ENCODE measurements around the gene RWDD4.

The RWDD4 gene

GRCh38 chr4:183670960-183671555 is 12.1 kb upstream of the RWDD4 start:
- Histone ChIP-seq H3K4me1 (ENCODE audit: control insufficient read depth, insufficient read depth, low read length) (no peaks in the 10 kb centered on the region), H3K4me3 (ENCODE audit: low read length in 2 of 2) (no peak overlapping the region), H3K9me3 (ENCODE audit: control insufficient read depth in 2 of 2, low read length in 2 of 2) (no peaks in the 10 kb centered on the region), H3K9ac (ENCODE audit: low read length in 2 of 2) (no peak overlapping the region), H3K27ac (ENCODE audit: low read length) (no peak overlapping the region), H3K36me3 (ENCODE audit: control insufficient read depth in 2 of 2, insufficient read depth in 2 of 2, low read length in 2 of 2) (peaks cover 29 to 32% of the 10 kb centered on the region in 2 donors), H3K27me3 (ENCODE audit: control insufficient read depth in 1 of 2, insufficient read depth in 2 of 2, low read length in 2 of 2) (no peaks in the 10 kb centered on the region)

DNA sequence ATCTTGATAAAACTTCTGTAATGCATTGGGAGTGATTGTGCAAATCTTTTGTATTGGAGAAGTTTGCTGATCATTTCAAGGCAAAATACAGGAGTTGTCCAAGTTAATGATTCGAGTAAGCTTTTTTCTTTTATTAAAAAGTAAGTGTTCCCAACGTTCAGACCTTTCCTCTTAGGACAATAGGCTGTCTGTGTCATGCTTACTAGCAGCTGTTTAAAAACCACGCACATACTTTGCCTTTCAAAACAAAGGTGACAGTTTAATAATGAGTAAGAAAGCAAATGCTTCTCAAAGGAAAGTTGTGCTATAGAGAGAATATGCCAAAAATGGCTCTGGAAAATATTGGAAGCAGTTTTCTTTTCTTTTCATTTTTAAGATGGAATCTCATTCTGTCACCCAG is 11.3 kb upstream of the RWDD4 start:
- H3K9ac ChIP-seq (ENCODE audit: low read length in 2 of 2): no peak overlapping the region
- no peaks in the 10 kb centered on the region for H3K9me3 ChIP-seq (ENCODE audit: control insufficient read depth in 2 of 2, low read length in 2 of 2)
- no peak overlapping the region for H3K4me3 ChIP-seq (ENCODE audit: low read length in 2 of 2)
- peaks cover 36 to 38% of the 10 kb centered on the region in 2 donors for H3K36me3 ChIP-seq (ENCODE audit: control insufficient read depth in 2 of 2, insufficient read depth in 2 of 2, low read length in 2 of 2)
- no peak overlapping the region for H3K27ac ChIP-seq (ENCODE audit: low read length)
- H3K4me1 ChIP-seq (ENCODE audit: control insufficient read depth, insufficient read depth, low read length): no peaks in the 10 kb centered on the region
- no peaks in the 10 kb centered on the region for H3K27me3 ChIP-seq (ENCODE audit: control insufficient read depth in 1 of 2, insufficient read depth in 2 of 2, low read length in 2 of 2)

GRCh38 chr4:183666088-183666487 is 7.1 kb upstream of the RWDD4 start:
- no peaks in the 10 kb centered on the region for H3K9me3 ChIP-seq (ENCODE audit: control insufficient read depth in 2 of 2, low read length in 2 of 2)
- peaks cover 36 to 39% of the 10 kb centered on the region in 2 donors for H3K36me3 ChIP-seq (ENCODE audit: control insufficient read depth in 2 of 2, insufficient read depth in 2 of 2, low read length in 2 of 2)
- no peaks in the 10 kb centered on the region for H3K4me1 ChIP-seq (ENCODE audit: control insufficient read depth, insufficient read depth, low read length)
- H3K27me3 ChIP-seq (ENCODE audit: control insufficient read depth in 1 of 2, insufficient read depth in 2 of 2, low read length in 2 of 2): no peaks in the 10 kb centered on the region
- no peak overlapping the region for H3K9ac ChIP-seq (ENCODE audit: low read length in 2 of 2)
- H3K27ac ChIP-seq (ENCODE audit: low read length): no peak overlapping the region
- H3K4me3 ChIP-seq (ENCODE audit: low read length in 2 of 2): no peak overlapping the region

DNA sequence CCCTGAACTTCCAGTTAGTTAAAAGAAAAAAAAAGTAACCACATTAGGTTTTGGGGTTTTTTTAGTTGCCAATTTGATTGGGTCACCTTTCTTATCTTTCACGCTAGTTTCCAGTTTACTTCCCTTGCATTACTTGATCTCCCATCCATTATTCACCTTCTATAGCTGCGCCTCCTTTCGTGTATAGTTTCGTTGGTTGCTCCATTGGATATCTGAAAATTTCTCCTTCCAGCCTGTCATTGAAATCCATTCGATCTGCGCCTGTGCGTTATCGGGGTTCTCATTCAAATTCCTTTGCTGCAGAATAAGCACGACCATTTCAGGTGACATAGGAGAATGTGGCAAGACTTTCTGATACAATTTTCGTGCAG is 872 bp upstream of the RWDD4 start:
- Histone ChIP-seq H3K9me3 (ENCODE audit: control insufficient read depth in 2 of 2, low read length in 2 of 2) (no peaks in the 10 kb centered on the region), H3K4me1 (ENCODE audit: control insufficient read depth, insufficient read depth, low read length) (peaks cover 8% of the 10 kb centered on the region), H3K9ac (ENCODE audit: low read length in 2 of 2) (peak overlapping the region; percentile 89 to 97), H3K4me3 (ENCODE audit: low read length in 2 of 2) (peak overlapping the region; percentile 88 to 98), H3K27ac (ENCODE audit: low read length) (peak overlapping the region; percentile 94), H3K36me3 (ENCODE audit: control insufficient read depth in 2 of 2, insufficient read depth in 2 of 2, low read length in 2 of 2) (peaks cover 0 to 4% of the 10 kb centered on the region in 2 donors), H3K27me3 (ENCODE audit: control insufficient read depth in 1 of 2, insufficient read depth in 2 of 2, low read length in 2 of 2) (no peaks in the 10 kb centered on the region)

- H3K36me3 ChIP-seq (ENCODE audit: control insufficient read depth in 2 of 2, insufficient read depth in 2 of 2, low read length in 2 of 2): peaks cover 0 to 4% of the 10 kb centered on the region in 2 donors
- no peaks in the 10 kb centered on the region for H3K27me3 ChIP-seq (ENCODE audit: control insufficient read depth in 1 of 2, insufficient read depth in 2 of 2, low read length in 2 of 2)
- H3K9ac ChIP-seq (ENCODE audit: low read length in 2 of 2): peak overlapping the region; percentile 89 to 90
- peak overlapping the region; percentile 94 for H3K27ac ChIP-seq (ENCODE audit: low read length)
- H3K4me3 ChIP-seq (ENCODE audit: low read length in 2 of 2): peak overlapping the region; percentile 88 to 90
- H3K4me1 ChIP-seq (ENCODE audit: control insufficient read depth, insufficient read depth, low read length): peaks cover 8% of the 10 kb centered on the region
- no peaks in the 10 kb centered on the region for H3K9me3 ChIP-seq (ENCODE audit: control insufficient read depth in 2 of 2, low read length in 2 of 2)
Observed at GRCh38 chr4:183658362-183659028, 490 bp downstream of the RWDD4 start.

- Histone ChIP-seq H3K27ac (ENCODE audit: low read length) (no peak overlapping the region), H3K36me3 (ENCODE audit: control insufficient read depth in 2 of 2, insufficient read depth in 2 of 2, low read length in 2 of 2) (peaks cover 0 to 11% of the 10 kb centered on the region in 2 donors), H3K4me1 (ENCODE audit: control insufficient read depth, insufficient read depth, low read length) (peaks cover 8% of the 10 kb centered on the region), H3K4me3 (ENCODE audit: low read length in 2 of 2) (peak overlapping the region in 1 of 2 donors; percentile 88), H3K9ac (ENCODE audit: low read length in 2 of 2) (peak overlapping the region; percentile 13 to 89), H3K9me3 (ENCODE audit: control insufficient read depth in 2 of 2, low read length in 2 of 2) (no peaks in the 10 kb centered on the region), H3K27me3 (ENCODE audit: control insufficient read depth in 1 of 2, insufficient read depth in 2 of 2, low read length in 2 of 2) (no peaks in the 10 kb centered on the region)
Observed at GRCh38 chr4:183657564-183657963, 1.4 kb downstream of the RWDD4 start.

DNA sequence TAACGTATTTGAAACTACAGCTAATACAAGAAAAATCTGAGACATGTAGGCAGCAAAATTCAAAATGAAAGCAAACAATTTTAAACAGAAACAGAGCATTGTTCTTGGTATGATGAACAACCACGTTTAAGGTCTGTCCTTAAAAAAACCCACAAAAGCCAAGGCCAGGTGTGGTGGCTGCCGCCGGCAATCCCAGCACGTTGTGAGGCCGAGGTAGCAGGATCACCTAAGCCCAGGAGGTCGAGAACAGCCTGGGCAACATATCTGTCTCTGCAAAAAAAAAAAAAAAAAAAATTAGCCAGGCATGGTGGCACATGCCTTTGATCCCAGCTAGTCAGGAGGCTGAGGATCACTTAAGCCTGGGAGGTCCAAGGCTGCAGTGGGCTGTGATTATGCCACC is 13.7 kb downstream of the RWDD4 start:
- H3K4me3 ChIP-seq (ENCODE audit: low read length in 2 of 2): no peak overlapping the region
- no peak overlapping the region for H3K9ac ChIP-seq (ENCODE audit: low read length in 2 of 2)
- no peaks in the 10 kb centered on the region for H3K27me3 ChIP-seq (ENCODE audit: control insufficient read depth in 1 of 2, insufficient read depth in 2 of 2, low read length in 2 of 2)
- H3K9me3 ChIP-seq (ENCODE audit: control insufficient read depth in 2 of 2, low read length in 2 of 2): no peaks in the 10 kb centered on the region
- no peak overlapping the region for H3K27ac ChIP-seq (ENCODE audit: low read length)
- H3K4me1 ChIP-seq (ENCODE audit: control insufficient read depth, insufficient read depth, low read length): no peaks in the 10 kb centered on the region
- H3K36me3 ChIP-seq (ENCODE audit: control insufficient read depth in 2 of 2, insufficient read depth in 2 of 2, low read length in 2 of 2): peaks cover 10 to 21% of the 10 kb centered on the region in 2 donors

- Histone ChIP-seq H3K4me3 (ENCODE audit: low read length in 2 of 2) (no peak overlapping the region), H3K9me3 (ENCODE audit: control insufficient read depth in 2 of 2, low read length in 2 of 2) (no peaks in the 10 kb centered on the region), H3K4me1 (ENCODE audit: control insufficient read depth, insufficient read depth, low read length) (no peaks in the 10 kb centered on the region), H3K36me3 (ENCODE audit: control insufficient read depth in 2 of 2, insufficient read depth in 2 of 2, low read length in 2 of 2) (peaks cover 0 to 6% of the 10 kb centered on the region in 2 donors), H3K9ac (ENCODE audit: low read length in 2 of 2) (no peak overlapping the region), H3K27me3 (ENCODE audit: control insufficient read depth in 1 of 2, insufficient read depth in 2 of 2, low read length in 2 of 2) (no peaks in the 10 kb centered on the region), H3K27ac (ENCODE audit: low read length) (no peak overlapping the region)
Observed at GRCh38 chr4:183639291-183639690, 19.7 kb downstream of the RWDD4 start.

- Histone ChIP-seq H3K27ac (ENCODE audit: low read length) (no peak overlapping the region), H3K27me3 (ENCODE audit: control insufficient read depth in 1 of 2, insufficient read depth in 2 of 2, low read length in 2 of 2) (no peaks in the 10 kb centered on the region), H3K9me3 (ENCODE audit: control insufficient read depth in 2 of 2, low read length in 2 of 2) (no peaks in the 10 kb centered on the region), H3K4me1 (ENCODE audit: control insufficient read depth, insufficient read depth, low read length) (no peaks in the 10 kb centered on the region), H3K4me3 (ENCODE audit: low read length in 2 of 2) (no peak overlapping the region), H3K9ac (ENCODE audit: low read length in 2 of 2) (no peak overlapping the region), H3K36me3 (ENCODE audit: control insufficient read depth in 2 of 2, insufficient read depth in 2 of 2, low read length in 2 of 2) (peaks cover 0 to 4% of the 10 kb centered on the region in 2 donors)
Observed at GRCh38 chr4:183638436-183638835, 20.5 kb downstream of the RWDD4 start.

- Histone ChIP-seq H3K27me3 (ENCODE audit: control insufficient read depth in 1 of 2, insufficient read depth in 2 of 2, low read length in 2 of 2) (no peaks in the 10 kb centered on the region), H3K27ac (ENCODE audit: low read length) (no peak overlapping the region)
Observed at GRCh38 chr4:183637461-183637860, 21.5 kb downstream of the RWDD4 start.

DNA sequence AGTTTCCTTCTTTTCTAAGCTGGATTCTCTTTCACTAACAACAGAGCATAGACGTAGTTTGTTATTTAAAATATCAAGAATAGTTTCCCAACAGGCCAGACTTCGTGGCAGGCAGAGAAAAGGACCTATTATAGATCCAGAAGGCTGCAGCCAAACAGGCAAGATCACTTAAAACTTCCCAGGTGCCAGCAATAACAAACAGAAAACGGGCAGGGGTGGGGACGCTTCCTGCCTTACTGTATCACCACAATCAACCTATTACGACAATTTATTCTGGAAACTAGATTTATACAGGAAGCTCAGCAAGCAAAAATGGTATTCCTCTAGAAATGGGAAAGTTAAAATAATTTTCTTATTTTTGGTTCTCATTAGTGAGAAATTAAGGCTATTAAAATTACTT is 22.1 kb downstream of the RWDD4 start:
- Histone ChIP-seq H3K9ac (ENCODE audit: low read length in 2 of 2) (no peak overlapping the region), H3K9me3 (ENCODE audit: control insufficient read depth in 2 of 2, low read length in 2 of 2) (no peaks in the 10 kb centered on the region), H3K27me3 (ENCODE audit: control insufficient read depth in 1 of 2, insufficient read depth in 2 of 2, low read length in 2 of 2) (no peaks in the 10 kb centered on the region), H3K4me1 (ENCODE audit: control insufficient read depth, insufficient read depth, low read length) (no peaks in the 10 kb centered on the region), H3K27ac (ENCODE audit: low read length) (no peak overlapping the region), H3K36me3 (ENCODE audit: control insufficient read depth in 2 of 2, insufficient read depth in 2 of 2, low read length in 2 of 2) (no peaks in the 10 kb centered on the region), H3K4me3 (ENCODE audit: low read length in 2 of 2) (peak overlapping the region in 1 of 2 donors; percentile 8)

More at GRCh38 chr4:183637461-183637860, 21.5 kb downstream of the RWDD4 start:
- no peak overlapping the region for H3K9ac ChIP-seq (ENCODE audit: low read length in 2 of 2)
- no peaks in the 10 kb centered on the region for H3K4me1 ChIP-seq (ENCODE audit: control insufficient read depth, insufficient read depth, low read length)
- no peak overlapping the region for H3K4me3 ChIP-seq (ENCODE audit: low read length in 2 of 2)
- H3K9me3 ChIP-seq (ENCODE audit: control insufficient read depth in 2 of 2, low read length in 2 of 2): no peaks in the 10 kb centered on the region
- H3K36me3 ChIP-seq (ENCODE audit: control insufficient read depth in 2 of 2, insufficient read depth in 2 of 2, low read length in 2 of 2): peaks cover 0 to 1% of the 10 kb centered on the region in 2 donors

All from stomach smooth muscle (tissue), 2 donors.